GM06990 (cell line): ENCODE data around the gene SLC41A3.
A peak's percentile ranks its signal among the peaks of the same experiment; 100 is the strongest.
"Not testable (repeated sequence)": the region's sequence is repeated elsewhere in the genome, so short reads cannot be mapped to it uniquely, and the experiment has no call there.

Experiments used
- DNase-seq: peaks from one replicate; pipeline ENCODE4 v3.0.0-alpha.2; 2011; ENCODE audit not compliant: insufficient read length; ENCODE audit errors: extremely low read depth
- H3K27me3 ChIP-seq: replicated peaks from 2 replicates; pipeline ENCODE4 v1.6.0; 2011; ENCODE audit warnings: low read length; ENCODE audit not compliant: control insufficient read depth, insufficient read depth
- H3K36me3 ChIP-seq: 2 replicates; pipeline ENCODE4 v1.5.1; 2011; ENCODE audit warnings: low read length; ENCODE audit not compliant: control insufficient read depth, insufficient read depth
- H3K4me3 ChIP-seq: replicated peaks from 2 replicates; pipeline ENCODE4 v1.5.1; 2011; ENCODE audit warnings: low read depth, mild to moderate bottlenecking, control low read depth, low read length
- TF ChIP-seq, protein P1 (sequence below): IDR thresholded peaks from 2 replicates; pipeline ENCODE4 v1.5.1; 2011; ENCODE audit warnings: low read length, control low read depth, mild to moderate bottlenecking, inconsistent platforms; ENCODE audit not compliant: insufficient read depth, poor library complexity, severe bottlenecking

SLC41A3 gene

DNA sequence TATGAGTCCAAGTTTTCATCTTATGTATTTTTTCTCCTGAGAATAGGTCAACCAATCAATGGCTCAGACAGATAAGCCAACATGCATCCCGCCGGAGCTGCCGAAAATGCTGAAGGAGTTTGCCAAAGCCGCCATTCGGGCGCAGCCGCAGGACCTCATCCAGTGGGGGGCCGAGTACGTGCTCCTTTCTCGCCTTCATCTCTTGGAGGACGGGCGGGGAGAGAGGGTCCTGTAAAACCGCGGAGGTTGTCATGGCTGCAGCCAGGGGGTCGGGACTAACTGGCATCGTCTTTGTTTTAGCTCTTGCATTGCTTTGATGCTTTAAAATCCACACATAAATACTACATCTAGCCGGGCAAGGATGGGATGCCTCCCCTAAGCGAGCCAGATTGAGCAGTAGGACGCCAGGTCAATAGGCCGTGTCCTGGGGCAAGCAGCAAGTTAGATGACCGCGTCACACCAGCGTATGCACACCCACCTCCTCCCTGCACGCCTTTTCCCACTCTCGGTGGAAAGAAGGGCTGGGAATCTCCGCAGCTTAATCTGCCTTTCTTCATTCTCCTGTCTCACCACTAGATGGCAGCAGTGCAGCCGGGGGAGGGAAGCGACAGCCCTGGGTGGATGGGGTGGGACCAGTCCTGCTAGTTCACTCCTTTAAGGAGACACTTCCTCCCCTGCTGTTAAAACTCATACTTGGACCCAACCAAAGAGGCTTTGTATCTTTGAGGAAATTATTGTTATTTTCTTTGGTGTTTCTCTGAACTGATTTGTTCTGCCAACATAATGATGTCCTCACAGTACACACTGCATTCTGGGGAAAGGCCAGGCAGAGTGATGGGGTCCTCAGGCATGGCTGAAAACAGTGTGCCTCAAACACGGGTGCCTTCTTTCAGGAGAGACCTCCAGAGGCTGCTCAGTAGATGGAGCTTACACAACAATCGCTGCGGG, 111.7 kb downstream of the SLC41A3 start:
- TF ChIP-seq, protein P1, sequence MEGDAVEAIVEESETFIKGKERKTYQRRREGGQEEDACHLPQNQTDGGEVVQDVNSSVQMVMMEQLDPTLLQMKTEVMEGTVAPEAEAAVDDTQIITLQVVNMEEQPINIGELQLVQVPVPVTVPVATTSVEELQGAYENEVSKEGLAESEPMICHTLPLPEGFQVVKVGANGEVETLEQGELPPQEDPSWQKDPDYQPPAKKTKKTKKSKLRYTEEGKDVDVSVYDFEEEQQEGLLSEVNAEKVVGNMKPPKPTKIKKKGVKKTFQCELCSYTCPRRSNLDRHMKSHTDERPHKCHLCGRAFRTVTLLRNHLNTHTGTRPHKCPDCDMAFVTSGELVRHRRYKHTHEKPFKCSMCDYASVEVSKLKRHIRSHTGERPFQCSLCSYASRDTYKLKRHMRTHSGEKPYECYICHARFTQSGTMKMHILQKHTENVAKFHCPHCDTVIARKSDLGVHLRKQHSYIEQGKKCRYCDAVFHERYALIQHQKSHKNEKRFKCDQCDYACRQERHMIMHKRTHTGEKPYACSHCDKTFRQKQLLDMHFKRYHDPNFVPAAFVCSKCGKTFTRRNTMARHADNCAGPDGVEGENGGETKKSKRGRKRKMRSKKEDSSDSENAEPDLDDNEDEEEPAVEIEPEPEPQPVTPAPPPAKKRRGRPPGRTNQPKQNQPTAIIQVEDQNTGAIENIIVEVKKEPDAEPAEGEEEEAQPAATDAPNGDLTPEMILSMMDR, result peak; percentile 63
- not testable (repeated sequence) for H3K27me3 ChIP-seq, H3K4me3 ChIP-seq, DNase-seq, H3K36me3 ChIP-seq

DNA sequence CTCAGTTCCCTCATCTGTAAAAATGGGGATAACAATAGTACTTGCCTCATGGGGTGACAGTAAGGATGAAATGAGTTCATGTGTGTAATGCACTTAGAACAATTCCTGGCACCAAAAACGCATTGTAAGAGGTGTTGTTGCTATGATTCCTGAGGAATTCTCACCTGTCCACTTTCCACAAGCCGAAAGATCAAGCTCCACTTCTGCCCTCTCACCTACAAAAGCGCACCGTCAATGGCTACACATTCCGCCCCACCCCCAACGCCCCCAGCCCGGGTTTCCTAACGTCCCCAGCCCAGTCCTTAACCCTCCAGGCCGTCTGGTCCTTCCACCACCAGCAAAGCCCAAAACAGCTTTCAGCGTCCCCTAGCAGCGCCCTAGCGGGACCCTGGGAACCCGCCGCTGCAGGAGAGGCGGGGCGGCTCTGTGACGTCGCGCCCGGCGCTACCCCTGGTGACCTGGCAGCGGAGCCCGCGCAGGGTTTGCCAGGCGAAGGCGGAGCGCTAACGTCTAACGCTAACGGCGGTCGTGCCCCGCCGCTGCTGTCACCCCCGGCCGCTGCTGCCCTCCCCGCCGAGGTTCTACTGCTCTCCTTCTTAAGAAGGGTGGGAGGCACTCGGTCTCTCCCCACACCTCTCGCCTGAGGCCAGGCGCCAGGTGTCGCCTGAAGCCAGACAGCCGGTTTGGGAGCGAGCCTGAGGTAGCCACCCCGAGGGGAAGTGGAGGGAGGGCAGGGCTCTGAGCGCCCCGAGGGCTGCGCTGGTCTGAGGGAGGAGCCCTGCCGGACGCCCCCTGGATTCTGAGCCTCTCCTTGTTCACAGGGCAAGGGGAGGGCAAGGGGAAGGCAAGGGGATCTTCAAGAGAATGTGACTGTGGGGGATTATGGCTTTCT, 115.0 kb downstream of the SLC41A3 start, which contains the start of gene ROPN1B:
TSS of gene ROPN1B (plus strand) at position 478 of the 892 bp plus-strand sequence. CDS start 2,877 bp downstream, outside the sequence.
- H3K27me3 ChIP-seq, DNase-seq, H3K36me3 ChIP-seq, H3K4me3 ChIP-seq: not testable (repeated sequence)

DNA sequence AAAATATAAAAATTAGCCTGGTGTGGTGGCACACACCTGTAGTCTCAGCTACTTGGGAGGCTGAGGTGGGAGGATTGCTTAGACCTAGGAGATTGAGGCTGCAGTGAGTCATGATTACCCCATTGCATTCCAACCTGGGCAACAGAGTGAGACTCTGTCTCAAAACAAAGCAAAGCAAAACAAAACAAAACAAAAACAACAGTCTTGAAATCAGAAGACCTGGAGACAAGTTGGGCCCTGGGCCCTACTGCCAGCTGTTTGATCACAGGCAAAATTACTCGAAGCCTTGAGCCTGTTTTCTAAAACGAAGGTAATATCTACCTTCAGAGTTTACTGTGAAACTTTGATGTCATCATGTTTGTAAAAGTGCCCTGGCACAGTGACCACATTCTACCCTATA, 115.8 kb downstream of the SLC41A3 start:
- not testable (repeated sequence) for DNase-seq, H3K36me3 ChIP-seq, H3K4me3 ChIP-seq, H3K27me3 ChIP-seq

DNA sequence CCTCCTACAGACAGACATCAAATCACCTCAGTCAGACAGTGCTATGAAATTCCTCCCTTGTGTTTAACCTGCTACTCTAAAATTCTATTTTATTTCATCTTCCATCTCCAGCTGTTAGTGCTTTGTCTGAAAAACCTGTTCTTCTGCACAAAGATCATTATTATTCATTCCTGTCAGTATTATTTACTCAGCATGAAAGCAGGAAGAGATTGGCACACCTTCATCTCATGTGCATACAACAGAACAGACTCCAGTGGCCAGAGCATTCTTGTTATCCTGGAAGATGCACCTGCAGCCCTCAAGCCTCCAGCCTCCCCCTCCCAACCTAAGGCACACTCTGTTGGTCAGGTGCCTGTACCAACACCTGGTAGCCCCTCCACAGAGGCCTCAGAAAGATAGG, 116.8 kb downstream of the SLC41A3 start:
- Histone ChIP-seq H3K36me3 (no peaks in the 10 kb centered on the region), H3K27me3 (no peaks in the 10 kb centered on the region; the same call in 1 of the 2 replicates), H3K4me3 (no peak overlapping the region)
- TF ChIP-seq, protein P1, result no peak
- no peak for DNase-seq

DNA sequence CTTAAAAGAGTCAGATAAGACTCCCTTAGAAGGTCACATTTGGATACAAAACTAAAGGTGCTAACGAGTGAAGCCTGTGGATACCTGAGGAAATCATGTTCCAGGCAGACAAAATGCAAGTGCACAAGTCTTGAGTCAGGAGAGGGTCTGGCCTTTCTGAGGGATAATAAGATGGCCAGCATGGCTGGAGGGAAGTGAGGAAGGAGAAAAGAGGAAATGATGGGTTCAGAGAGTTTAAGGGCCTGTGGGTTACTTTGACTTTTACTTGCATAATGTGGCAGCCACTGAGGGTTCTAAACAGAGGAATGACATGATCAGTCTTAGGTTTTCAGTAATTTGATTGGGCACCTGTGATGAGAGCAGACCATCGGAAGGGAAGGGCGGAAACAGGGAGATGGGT, 118.4 kb downstream of the SLC41A3 start:
- no peak overlapping the region for H3K4me3 ChIP-seq
- no peaks in the 10 kb centered on the region for H3K36me3 ChIP-seq
- TF ChIP-seq, protein P1, result no peak
- no peaks in the 10 kb centered on the region for H3K27me3 ChIP-seq
- DNase-seq, result no peak

DNA sequence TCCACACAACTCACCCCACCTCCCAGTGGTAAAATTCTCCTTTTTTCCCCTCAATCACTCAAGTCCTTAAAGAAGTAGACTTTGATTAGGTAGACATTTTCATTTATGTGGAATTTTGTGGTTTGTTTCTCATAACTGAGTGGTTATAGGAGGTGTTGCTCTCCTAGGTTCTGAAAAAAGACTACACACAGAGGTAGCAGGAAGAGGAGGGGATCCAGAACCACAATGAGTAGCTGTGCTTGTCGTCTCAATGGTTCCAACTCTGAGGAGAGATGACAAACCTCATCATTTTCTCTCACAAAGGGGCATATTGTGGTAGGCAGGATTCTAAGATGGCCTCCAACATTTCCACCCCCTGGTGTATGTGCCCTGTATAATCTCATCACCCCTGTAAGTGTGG, 120.1 kb downstream of the SLC41A3 start:
- H3K36me3 ChIP-seq, DNase-seq, H3K4me3 ChIP-seq, H3K27me3 ChIP-seq: not testable (repeated sequence)

DNA sequence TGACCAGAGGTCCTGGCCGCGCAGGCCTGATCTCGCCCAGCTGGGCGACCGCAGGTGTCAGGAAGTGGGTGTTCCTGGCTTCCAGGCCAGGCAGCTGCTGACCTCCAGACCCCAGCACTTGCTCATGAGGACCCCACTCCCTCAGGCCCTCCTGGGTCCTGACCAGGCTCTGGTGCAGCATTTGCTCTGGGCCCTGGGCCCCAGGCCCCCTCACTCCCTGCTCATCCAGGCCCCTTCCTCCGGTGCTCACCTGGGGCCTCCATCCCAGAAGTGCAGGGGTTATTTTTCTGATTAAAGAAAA, 122.7 kb downstream of the SLC41A3 start:
- no peak for DNase-seq
- no peaks in the 10 kb centered on the region for H3K36me3 ChIP-seq
- no peaks in the 10 kb centered on the region for H3K27me3 ChIP-seq
- H3K4me3 ChIP-seq, result no peak overlapping the region
- TF ChIP-seq, protein P1, result no peak
